ENCODE data around the gene SS18L1.

- no peak for TF ChIP-seq CTCF (IDR thresholded peaks at IDR 0.05)
- no peak for TF ChIP-seq EP300 (IDR thresholded peaks at IDR 0.05)
Measured at GRCh38 chr20:62163485-62163865, 19.9 kb downstream of the SS18L1 start.
